Breast epithelium (tissue), 4 donors: Measurements from ENCODE around the gene TAF4B. TPM values are rescaled to one million over a fixed set of nuclear protein-coding genes. Genes with fewer than 3 reads are reported as not detected.

Experiments used
- DNase-seq, 2 donors: peaks; one replicate each; pipeline ENCODE4 v3.0.0-alpha.2; 2019; ENCODE audit warnings: low spot score in 2 of 2
- H3K27ac ChIP-seq, 2 donors: fragments of 200-600 bp; sonication (generic) in 1 of 2; one replicate each; pipeline ENCODE4 v1.5.1; 2016 to 2019; ENCODE audit warnings: mild to moderate bottlenecking in 1 of 2
- H3K27me3 ChIP-seq, 2 donors: fragments of 200-600 bp; sonication (generic) in 1 of 2; one replicate each; pipeline versions ENCODE4 v1.5.1 to v1.6.0; 2017 to 2019; ENCODE audit warnings: control low read depth in 1 of 2, mild to moderate bottlenecking in 1 of 2
- H3K36me3 ChIP-seq: fragments of 200-600 bp; one replicate; pipeline ENCODE4 v1.5.1; 2019
- H3K4me1 ChIP-seq, 2 donors: fragments of 200-600 bp; sonication (generic); one replicate each; pipeline ENCODE4 v1.5.1; 2016 to 2019; ENCODE audit warnings: control low read depth in 1 of 2
- H3K4me3 ChIP-seq, 3 donors: fragments of 200-600 bp; sonication (generic); 1 replicate in 2 of 3; 2 replicates in 1 of 3; pipeline ENCODE4 v1.5.1; 2016 to 2019; ENCODE audit warnings: mild to moderate bottlenecking in 3 of 3, moderate library complexity in 2 of 3
- H3K9me3 ChIP-seq, 2 donors: fragments of 200-600 bp; sonication (generic) in 1 of 2; one replicate each; pipeline ENCODE4 v1.5.1; 2016 to 2019; ENCODE audit warnings: control low read depth in 1 of 2
- CTCF ChIP-seq, 3 donors: fragments of 450-650 bp; IDR thresholded peaks; one replicate each; pipeline ENCODE4 v1.5.1; 2016 to 2017; ENCODE audit warnings: antibody characterized with exemption in 3 of 3, mild to moderate bottlenecking in 3 of 3, moderate library complexity in 3 of 3
- POLR2A ChIP-seq: fragments of 450-650 bp; IDR thresholded peaks from one replicate; pipeline ENCODE4 v1.6.1; 2016; ENCODE audit warnings: antibody characterized with exemption, mild to moderate bottlenecking, moderate library complexity
- POLR2AphosphoS5 ChIP-seq, 3 donors: sonication (generic); formaldehyde crosslinking; IDR thresholded peaks; one replicate each; pipeline ENCODE4 v1.6.1; 2017; ENCODE audit warnings: antibody characterized with exemption in 3 of 3
- intact Hi-C: fragments of 100-400 bp; cut with DNase I; formaldehyde crosslinking; loops from one replicate; pipeline ENCODE4 v1.15.1; 2023; ENCODE audit warnings: low total_unique reads
- total RNA-seq, 3 donors: library from RNA; depleted of rRNA; stranded (reverse); fragments of >200 nt; gene quantifications; one replicate each; pipeline ENCODE4 v1.1.0, GENCODE V29; 2016

The TAF4B gene
- total RNA-seq, 3 donors from 2014 or later, result 13.6 to 16.8 (median 14.1) TPM

- Histone ChIP-seq H3K27me3 (no peaks in the 10 kb centered on the region), H3K4me3 (no peak overlapping the region), H3K4me1 (no peaks in the 10 kb centered on the region), H3K9me3 (no peaks in the 10 kb centered on the region), H3K27ac (no peak overlapping the region), H3K36me3 (no peaks in the 10 kb centered on the region)
- no peak for TF ChIP-seq CTCF (IDR thresholded peaks at IDR 0.05)
- no peak for TF ChIP-seq POLR2A
- TF ChIP-seq POLR2AphosphoS5 (IDR thresholded peaks at IDR 0.05), result no peak
- DNase-seq, result no peak
- intact Hi-C loops, result loop anchor here (5.0 kb wide), 1 partner anchor 1343 kb away; no protein-coding TSS in a partner anchor
Measured at GRCh38 chr18:26414901-26415440, 188.7 kb downstream of the TAF4B start.

GRCh38 chr18:26415631-26416030, 189.4 kb downstream of the TAF4B start:
- Histone ChIP-seq H3K27me3 (no peaks in the 10 kb centered on the region), H3K27ac (no peak overlapping the region), H3K9me3 (no peaks in the 10 kb centered on the region), H3K4me1 (no peaks in the 10 kb centered on the region), H3K36me3 (no peaks in the 10 kb centered on the region), H3K4me3 (no peak overlapping the region)
- DNase-seq, result no peak
- intact Hi-C loops, result loop anchor here (5.0 kb wide), 1 partner anchor 1343 kb away; no protein-coding TSS in a partner anchor
- no peak for TF ChIP-seq CTCF (IDR thresholded peaks at IDR 0.05)
- no peak for TF ChIP-seq POLR2A
- TF ChIP-seq POLR2AphosphoS5 (IDR thresholded peaks at IDR 0.05), result no peak

- no peak overlapping the region for H3K4me3 ChIP-seq
- no peaks in the 10 kb centered on the region for H3K9me3 ChIP-seq
- H3K4me1 ChIP-seq, result no peaks in the 10 kb centered on the region
- H3K27ac ChIP-seq, result no peak overlapping the region
- no peak for DNase-seq
- intact Hi-C loops, result loop anchor here (5.0 kb wide), 1 partner anchor 1344 kb away; no protein-coding TSS in a partner anchor
- TF ChIP-seq POLR2AphosphoS5 (IDR thresholded peaks at IDR 0.05), result no peak
- TF ChIP-seq POLR2A, result no peak
- no peak for TF ChIP-seq CTCF (IDR thresholded peaks at IDR 0.05)
- H3K27me3 ChIP-seq, result no peaks in the 10 kb centered on the region
- no peaks in the 10 kb centered on the region for H3K36me3 ChIP-seq
Measured at GRCh38 chr18:26416652-26417150, 190.5 kb downstream of the TAF4B start.

- H3K4me3 ChIP-seq, result no peak overlapping the region
- no peak overlapping the region for H3K27ac ChIP-seq
- no peak for DNase-seq
- no peaks in the 10 kb centered on the region for H3K36me3 ChIP-seq
- TF ChIP-seq POLR2A (no peak), CTCF (IDR thresholded peaks at IDR 0.05) (no peak), POLR2AphosphoS5 (IDR thresholded peaks at IDR 0.05) (no peak)
- H3K27me3 ChIP-seq, result no peaks in the 10 kb centered on the region
- intact Hi-C loops, result loop anchor here (5.0 kb wide), 1 partner anchor 1345 kb away; no protein-coding TSS in a partner anchor
- H3K9me3 ChIP-seq, result no peaks in the 10 kb centered on the region
- no peaks in the 10 kb centered on the region for H3K4me1 ChIP-seq
Measured at GRCh38 chr18:26417190-26417589, 190.9 kb downstream of the TAF4B start.

GRCh38 chr18:26418225-26418624, 192.0 kb downstream of the TAF4B start:
- Histone ChIP-seq H3K4me1 (no peaks in the 10 kb centered on the region), H3K9me3 (no peaks in the 10 kb centered on the region), H3K27me3 (no peaks in the 10 kb centered on the region), H3K27ac (no peak overlapping the region), H3K36me3 (no peaks in the 10 kb centered on the region), H3K4me3 (no peak overlapping the region)
- TF ChIP-seq POLR2AphosphoS5 (IDR thresholded peaks at IDR 0.05) (no peak), CTCF (IDR thresholded peaks at IDR 0.05) (no peak), POLR2A (no peak)
- intact Hi-C loops, result loop anchor here (5.0 kb wide), 1 partner anchor 1346 kb away; no protein-coding TSS in a partner anchor
- no peak for DNase-seq
